HEK293 (cell line): ENCODE results near the gene DOCK9.

ENCODE experiments used
- CTCF ChIA-PET: fragments of 350-600 bp; formaldehyde crosslinking; extraction: SDS; loops from one replicate; lab custom pipeline; 2021; ENCODE audit warnings: antibody characterized with exemption; lab: Yijun Ruan, JAX
- POLR2A ChIA-PET: fragments of 300-600 bp; formaldehyde crosslinking; extraction: SDS; loops from one replicate; lab custom pipeline; 2020; ENCODE audit warnings: antibody characterized with exemption, inconsistent platforms; lab: Yijun Ruan, JAX
- H3K27ac ChIP-seq: fragments of 200-500 bp; sonication (Bioruptor generic); 2 replicates; pipeline ENCODE4 v1.5.1; 2014; ENCODE audit warnings: low read depth, low read length, control low read depth, inconsistent platforms; ENCODE audit errors: extremely low read depth
- H3K36me3 ChIP-seq, 2 experiments: fragments of 200-500 bp in 1 of 2; sonication (Bioruptor generic) in 1 of 2; 1 replicate in 1 of 2; 2 replicates in 1 of 2; pipeline ENCODE4 v1.5.1; 2014 to 2017; ENCODE audit warnings: inconsistent platforms in 2 of 2, low read length in 2 of 2; ENCODE audit not compliant: control insufficient read depth in 2 of 2, insufficient read depth in 1 of 2
- H3K4me1 ChIP-seq: fragments of 200-500 bp; sonication (Bioruptor generic); 2 replicates; pipeline ENCODE4 v1.5.1; 2014; ENCODE audit warnings: mild to moderate bottlenecking, low read length, inconsistent platforms; ENCODE audit not compliant: control insufficient read depth, insufficient read depth
- H3K4me3 ChIP-seq: 2 replicates; pipeline ENCODE4 v1.5.1; 2011; ENCODE audit warnings: low read depth, mild to moderate bottlenecking, control low read depth, low read length, moderate library complexity
- H3K9me3 ChIP-seq: fragments of 200-500 bp; sonication (Bioruptor generic); 2 replicates; pipeline ENCODE4 v1.5.1; 2014; ENCODE audit warnings: low read depth, low read length, inconsistent platforms; ENCODE audit not compliant: control insufficient read depth, insufficient read depth
- ELK4 ChIP-seq: IDR thresholded peaks from 2 replicates; pipeline ENCODE4 v1.6.1; 2011; ENCODE audit warnings: mild to moderate bottlenecking, low read depth, low read length, borderline replicate concordance
- HOXC10 ChIP-seq: sonication (generic); formaldehyde crosslinking; IDR thresholded peaks from 2 replicates; pipeline ENCODE4 v1.8.1; 2023; ENCODE audit warnings: mild to moderate bottlenecking, missing genetic modification reagents
- PRDM6 ChIP-seq: fragments of 450-650 bp; formaldehyde crosslinking; IDR thresholded peaks from 2 replicates; pipeline ENCODE4 v1.5.1; 2017; ENCODE audit warnings: missing biosample characterization, missing genetic modification characterization
- SETDB1 ChIP-seq: IDR thresholded peaks from one replicate; pipeline ENCODE4 v1.6.1; 2017; ENCODE audit warnings: mild to moderate bottlenecking, low read length, moderate library complexity, mixed read lengths; ENCODE audit not compliant: insufficient read length
- SP7 ChIP-seq: fragments of 450-650 bp; formaldehyde crosslinking; IDR thresholded peaks from 2 replicates; pipeline ENCODE4 v1.5.1; 2016; ENCODE audit warnings: missing biosample characterization, missing genetic modification characterization
- ZBTB10 ChIP-seq: fragments of 450-650 bp; formaldehyde crosslinking; IDR thresholded peaks from 2 replicates; pipeline ENCODE4 v1.5.1; 2016; ENCODE audit warnings: missing biosample characterization, missing genetic modification characterization
- ZBTB17 ChIP-seq: fragments of 450-650 bp; formaldehyde crosslinking; IDR thresholded peaks from 2 replicates; pipeline ENCODE4 v1.5.1; 2016; ENCODE audit warnings: missing biosample characterization, missing genetic modification characterization
- ZNF2 ChIP-seq: fragments of 450-650 bp; formaldehyde crosslinking; IDR thresholded peaks from 2 replicates; pipeline ENCODE4 v1.5.1; 2016; ENCODE audit warnings: missing biosample characterization, missing genetic modification characterization
- ZNF23 ChIP-seq: fragments of 450-650 bp; formaldehyde crosslinking; IDR thresholded peaks from 2 replicates; pipeline ENCODE4 v1.5.1; 2016; ENCODE audit warnings: missing biosample characterization, missing genetic modification characterization, borderline replicate concordance
- ZNF555 ChIP-seq: fragments of 450-650 bp; formaldehyde crosslinking; conservative IDR thresholded peaks from 2 replicates; pipeline ENCODE4 v1.5.1; 2017; ENCODE audit warnings: missing biosample characterization, mild to moderate bottlenecking, missing genetic modification characterization, inconsistent platforms
- ZNF561 ChIP-seq: fragments of 450-650 bp; IDR thresholded peaks from 2 replicates; pipeline ENCODE4 v1.5.1; 2018; ENCODE audit warnings: missing biosample characterization, missing genetic modification characterization, borderline replicate concordance

Gene DOCK9

GRCh38 chr13:98934243-98934642, 43.6 kb downstream of the DOCK9 start:
- no peaks in the 10 kb centered on the region for H3K36me3 ChIP-seq
- ChIA-PET CTCF (no interaction called here), POLR2A (no interaction called here)
- no peak overlapping the region for H3K4me3 ChIP-seq
- peaks cover 3% of the 10 kb centered on the region; the same call in 1 of the 2 replicates for H3K4me1 ChIP-seq
- no peaks in the 10 kb centered on the region for H3K9me3 ChIP-seq
- no peak overlapping the region for H3K27ac ChIP-seq
- TF ChIP-seq ZNF561 (tag by site-specific recombination), result no peak
- peak; percentile 20 for TF ChIP-seq SETDB1

- no peaks in the 10 kb centered on the region for H3K4me1 ChIP-seq
- H3K4me3 ChIP-seq, result no peak overlapping the region
- TF ChIP-seq ELK4 (no peak), ZNF555 (tag by site-specific recombination) (no peak), ZBTB10 (tag by site-specific recombination) (no peak), ZNF23 (tag by site-specific recombination) (no peak), ZNF2 (no peak), SP7 (tag by site-specific recombination) (no peak)
- no peak overlapping the region for H3K27ac ChIP-seq
- POLR2A ChIA-PET, result no interaction called here
- CTCF ChIA-PET, result interaction anchor here (0.5 to 0.7 kb wide), 2 partner anchors 10 to 13 kb away, joined by 3 to 5 read pairs; no protein-coding TSS in a partner anchor
- no peaks in the 10 kb centered on the region for H3K9me3 ChIP-seq
- H3K36me3 ChIP-seq, result no peaks in the 10 kb centered on the region
Measured at GRCh38 chr13:98930151-98930591, 47.7 kb downstream of the DOCK9 start.

GRCh38 chr13:98927951-98928927, 49.6 kb downstream of the DOCK9 start:
- H3K4me3 ChIP-seq, result no peak overlapping the region
- no peak overlapping the region for H3K27ac ChIP-seq
- H3K9me3 ChIP-seq, result no peaks in the 10 kb centered on the region
- TF ChIP-seq PRDM6 (tag by site-specific recombination) (peak; percentile 38), HOXC10 (CRISPR knock-in tag) (no peak), ZBTB17 (peak; percentile 37; the same call in 1 of the 2 replicates), ZNF561 (tag by site-specific recombination) (no peak)
- no peaks in the 10 kb centered on the region for H3K4me1 ChIP-seq
- POLR2A ChIA-PET, result no interaction called here
- H3K36me3 ChIP-seq, result no peaks in the 10 kb centered on the region
- CTCF ChIA-PET, result no interaction called here
